GM12878 (cell line): Measurements from ENCODE around the gene TSGA10. TPM values are rescaled to one million over a fixed set of nuclear protein-coding genes. Genes with fewer than 3 reads are reported as not detected.

Experiments used
- ASH2L ChIP-seq: fragments of 300-600, 200-600 bp; sonication (generic); IDR thresholded peaks from 2 replicates; pipeline ENCODE4 v1.6.1; 2017; ENCODE audit warnings: low read depth, mild to moderate bottlenecking, borderline replicate concordance
- EP300 ChIP-seq, 2 experiments: fragments of 150-350 bp in 1 of 2; IDR thresholded peaks; 2 replicates each; pipeline ENCODE4 v1.6.1; 2011 to 2012; ENCODE audit warnings: low read depth in 2 of 2, low read length in 2 of 2, borderline replicate concordance in 1 of 2, improper control_type of control experiment in 1 of 2, inconsistent platforms in 1 of 2; ENCODE audit not compliant: control insufficient read depth in 1 of 2
- FOS ChIP-seq: IDR thresholded peaks from 3 replicates; pipeline ENCODE4 v1.6.1; 2011; ENCODE audit warnings: borderline replicate concordance; ENCODE audit not compliant: insufficient read length; ENCODE audit errors: extremely low read depth
- HDGF ChIP-seq: fragments of 450-650 bp; IDR thresholded peaks from 2 replicates; pipeline ENCODE4 v1.6.1; 2016; ENCODE audit warnings: antibody characterized with exemption
- IKZF2 ChIP-seq, 2 experiments: fragments of 450-650 bp; IDR thresholded peaks; 2 replicates each; pipeline ENCODE4 v1.6.1; 2017; ENCODE audit warnings: mild to moderate bottlenecking in 2 of 2, moderate library complexity in 2 of 2
- MEF2A ChIP-seq: IDR thresholded peaks from 2 replicates; pipeline ENCODE4 v1.6.1; 2011; ENCODE audit warnings: low read depth, mild to moderate bottlenecking, low read length, moderate library complexity; ENCODE audit not compliant: insufficient read depth
- RAD21 ChIP-seq: IDR thresholded peaks from 2 replicates; pipeline ENCODE4 v1.6.1; 2011; ENCODE audit warnings: mild to moderate bottlenecking, low read depth, low read length, moderate library complexity; ENCODE audit not compliant: insufficient read depth
- RELA ChIP-seq: fragments of 450-650 bp; IDR thresholded peaks from 2 replicates; pipeline ENCODE4 v1.8.0; 2014; ENCODE audit warnings: borderline replicate concordance; ENCODE audit not compliant: partially characterized antibody
- RELB ChIP-seq: fragments of 450-650 bp; IDR thresholded peaks from 2 replicates; pipeline ENCODE4 v1.6.1; 2017; ENCODE audit warnings: low read depth, mild to moderate bottlenecking, moderate library complexity
- SIX5 ChIP-seq: IDR thresholded peaks from 2 replicates; pipeline ENCODE4 v1.6.1; 2011; ENCODE audit warnings: mild to moderate bottlenecking, low read depth, low read length, moderate library complexity; ENCODE audit not compliant: severe bottlenecking
- SRF ChIP-seq, 2 experiments: IDR thresholded peaks; 2 replicates each; pipeline ENCODE4 v1.6.1; 2011; ENCODE audit warnings: low read depth in 2 of 2, low read length in 2 of 2, mild to moderate bottlenecking in 1 of 2, moderate library complexity in 1 of 2
- TCF3 ChIP-seq: IDR thresholded peaks from 2 replicates; pipeline ENCODE4 v1.6.1; 2012; ENCODE audit warnings: low read depth, mild to moderate bottlenecking, low read length, borderline replicate concordance; ENCODE audit not compliant: insufficient read depth
- ZBTB40 ChIP-seq: fragments of 450-650 bp; IDR thresholded peaks from 2 replicates; pipeline ENCODE4 v1.6.1; 2016; ENCODE audit warnings: mild to moderate bottlenecking, moderate library complexity, borderline replicate concordance
- ZNF217 ChIP-seq: fragments of 450-650 bp; IDR thresholded peaks from 2 replicates; pipeline ENCODE4 v1.6.1; 2017; ENCODE audit warnings: antibody characterized with exemption, mild to moderate bottlenecking
- ZNF592 ChIP-seq: fragments of 450-650 bp; IDR thresholded peaks from 2 replicates; pipeline ENCODE4 v1.6.1; 2017; ENCODE audit warnings: mild to moderate bottlenecking, moderate library complexity
- polyA plus RNA-seq, 11 experiments: library from polyadenylated mRNA; depleted of rRNA in 4 of 11; unstranded in 6 of 11; stranded (reverse) in 5 of 11; fragments of >200 nt; fragmentation: Nextera tagmentation in 4 of 11; fragmentation: Illumina TruSeq in 1 of 11; extraction: Ambion mirVana in 4 of 11; extraction: Trizol in 1 of 11; gene quantifications; 1 replicate in 1 of 11; 2 replicates in 10 of 11; pipeline versions ENCODE4 v1.2.1 to v1.2.3, GENCODE V29; 2011 to 2016; ENCODE audit warnings: inconsistent platforms in 2 of 11, missing spikeins in 2 of 11, low read depth in 1 of 11
- total RNA-seq, 4 experiments: library from RNA; depleted of rRNA in 3 of 4; stranded (reverse); fragments of >200 nt in 3 of 4; fragmentation: Illumina TruSeq in 1 of 4; extraction: Trizol in 1 of 4; gene quantifications; 2 replicates each; pipeline versions ENCODE4 v1.2.1 to v1.2.3, GENCODE V29; 2013 to 2021

TSGA10 gene
- total and polyA plus RNA-seq, 10 of the 15 experiments (the other 5 are each of a cell fraction or from before 2014, with no cell fraction given), result 5.3 to 13.5 (median 8.6) TPM

- no peak for TF ChIP-seq ZNF217
- TF ChIP-seq ASH2L, result no peak
- TF ChIP-seq IKZF2 (IDR thresholded peaks at IDR 0.05), result peak; percentile 85 to 88
- TF ChIP-seq ZBTB40, result peak; percentile 99
- no peak for TF ChIP-seq RAD21
- TF ChIP-seq MEF2A, result 0 out of 2 replicates have a peak, but pooled peaks have one; percentile 6
- TF ChIP-seq SRF (IDR thresholded peaks at IDR 0.05; ENCODE audit: low read depth in 2 of 2, low read length in 2 of 2), result peak; percentile 15 to 89; a peak in 2 of 4 replicates
- peak; percentile 100 for TF ChIP-seq RELA
- TF ChIP-seq HDGF, result no peak
- no peak for TF ChIP-seq TCF3
- TF ChIP-seq FOS, result no peak
- 0 out of 2 replicates have a peak, but pooled peaks have one; percentile 35 for TF ChIP-seq ZNF592
- TF ChIP-seq EP300 (IDR thresholded peaks at IDR 0.05; ENCODE audit: borderline replicate concordance in 1 of 2, control insufficient read depth in 1 of 2, low read depth in 2 of 2, low read length in 2 of 2), result no peak
- TF ChIP-seq RELB, result peak; percentile 99
- peak; percentile 77 for TF ChIP-seq SIX5
These were observed 26.2 kb upstream of the TSGA10 start, which contains the start of the genes MITD1 and MRPL30 (continued) for GRCh38 chr2:99180755-99181623.
